HCT116 (cell line): Measurements from ENCODE around the gene RUNDC1. TPM values are rescaled to one million over a fixed set of nuclear protein-coding genes. Genes with fewer than 3 reads are reported as not detected.

ENCODE experiments used
- ATAC-seq: fragments of 200-7000 bp; cut with Tn5 transposase; 2 replicates; pipeline ENCODE4 v1.9.1; 2020; ENCODE audit warnings: mild to moderate bottlenecking, moderate library complexity
- Bru-seq: library from RNA; stranded (reverse); fragments of 400-500 nt; gene quantifications from one replicate; lab custom pipeline; 2021; lab: Mats Ljungman, UMichigan
- BruChase-seq, 2 experiments: library from RNA; stranded (reverse); fragments of 400-500 nt; gene quantifications; one replicate each; lab custom pipeline; 2021; lab: Mats Ljungman, UMichigan
- BruUV-seq: library from RNA; stranded (reverse); fragments of 400-500 nt; replicated peaks from 2 replicates; lab custom pipeline; 2021; lab: Mats Ljungman, UMichigan
- CTCF ChIA-PET: fragments of 300-600 bp; sonication (Branson Sonifier 250); formaldehyde crosslinking; loops from one replicate; lab custom pipeline; 2021; ENCODE audit warnings: antibody characterized with exemption; lab: Charles Lee
- POLR2A ChIA-PET: fragments of 300-600, 350-600 bp; sonication (Branson Sonifier 250); formaldehyde crosslinking; loops from one replicate; lab custom pipeline; 2021; ENCODE audit warnings: antibody characterized with exemption; lab: Charles Lee
- RAD21 ChIA-PET, 2 experiments: fragments of 300-600 bp; sonication (Branson Sonifier 250); formaldehyde crosslinking; loops; one replicate each; lab custom pipeline; 2023; ENCODE audit warnings: low total read pairs in 2 of 2; ENCODE audit not compliant: uncharacterized antibody in 2 of 2, unreplicated experiment in 2 of 2, low non-redundant PET in 1 of 2; lab: Charles Lee
- DNase-seq: peaks from one replicate; pipeline ENCODE4 v3.0.0-alpha.2; 2010; ENCODE audit warnings: low read depth, low spot score
- H2AFZ ChIP-seq: fragments of 200-600 bp; shearing (Covaris generic), sonication (generic); 2 replicates; pipeline ENCODE4 v1.6.1; 2017; ENCODE audit warnings: low read depth, mixed run types, mixed read lengths, antibody characterized with exemption, low read length; ENCODE audit not compliant: poor library complexity, severe bottlenecking
- H3K27ac ChIP-seq: 2 replicates; pipeline ENCODE4 v1.5.1; 2012; ENCODE audit warnings: low read depth, low read length
- H3K27me3 ChIP-seq: fragments of 200-600 bp; sonication (generic); 2 replicates; pipeline ENCODE4 v1.6.1; 2016; ENCODE audit warnings: mixed run types, low read length, mixed read lengths; ENCODE audit not compliant: insufficient read depth
- H3K36me3 ChIP-seq, 2 experiments: fragments of 200-500 bp in 1 of 2; fragments of 200-600 bp in 1 of 2; sonication (Bioruptor generic) in 1 of 2; sonication (generic) in 1 of 2; 2 replicates each; pipeline versions ENCODE4 v1.5.1 to v1.6.1; 2014 to 2016; ENCODE audit warnings: low read length in 2 of 2, inconsistent platforms in 1 of 2, mixed read lengths in 1 of 2, mixed run types in 1 of 2; ENCODE audit not compliant: insufficient read depth in 2 of 2, control insufficient read depth in 1 of 2
- H3K4me1 ChIP-seq, 2 experiments: fragments of 200-600 bp in 1 of 2; sonication (generic) in 1 of 2; 2 replicates each; pipeline versions ENCODE4 v1.5.1 to v1.6.1; 2012 to 2017; ENCODE audit warnings: low read length in 2 of 2, inconsistent platforms in 1 of 2, mild to moderate bottlenecking in 1 of 2, mixed read lengths in 1 of 2, mixed run types in 1 of 2, moderate library complexity in 1 of 2; ENCODE audit not compliant: insufficient read depth in 2 of 2, control insufficient read depth in 1 of 2
- H3K4me2 ChIP-seq: fragments of 200-600 bp; sonication (generic); 2 replicates; pipeline ENCODE4 v1.6.1; 2017; ENCODE audit warnings: mixed run types, low read length, mixed read lengths
- H3K4me3 ChIP-seq, 2 experiments: fragments of 200-600 bp in 1 of 2; sonication (generic) in 1 of 2; replicated peaks in 1 of 2; 2 replicates each; pipeline ENCODE4 v1.5.1; 2011 to 2016; ENCODE audit warnings: low read length in 2 of 2, control low read depth in 1 of 2, low read depth in 1 of 2, mild to moderate bottlenecking in 1 of 2, mixed read lengths in 1 of 2, mixed run types in 1 of 2
- H3K79me2 ChIP-seq: fragments of 200-600 bp; sonication (generic); 2 replicates; pipeline ENCODE4 v1.6.1; 2017; ENCODE audit warnings: mild to moderate bottlenecking, mixed run types, low read length, moderate library complexity, mixed read lengths; ENCODE audit not compliant: insufficient read depth
- H3K9ac ChIP-seq: fragments of 200-600 bp; sonication (generic); 2 replicates; pipeline ENCODE4 v1.6.1; 2016; ENCODE audit warnings: low read length, mixed read lengths
- H3K9me2 ChIP-seq: fragments of 200-600 bp; sonication (generic), shearing (Covaris generic); 2 replicates; pipeline ENCODE4 v1.6.1; 2017; ENCODE audit warnings: mixed run types, mild to moderate bottlenecking, moderate library complexity; ENCODE audit not compliant: insufficient read depth
- H3K9me3 ChIP-seq, 2 experiments: fragments of 200-500 bp in 1 of 2; fragments of 200-600 bp in 1 of 2; sonication (Bioruptor generic) in 1 of 2; sonication (generic) in 1 of 2; 2 replicates each; pipeline ENCODE4 v1.6.1; 2014 to 2017; ENCODE audit warnings: low read length in 2 of 2, mixed read lengths in 2 of 2, inconsistent platforms in 1 of 2, low read depth in 1 of 2, mild to moderate bottlenecking in 1 of 2, mixed run types in 1 of 2, moderate library complexity in 1 of 2; ENCODE audit not compliant: control insufficient read depth in 1 of 2, insufficient read depth in 1 of 2
- H4K20me1 ChIP-seq: fragments of 200-600 bp; sonication (generic), shearing (Covaris generic); 2 replicates; pipeline ENCODE4 v1.6.1; 2017; ENCODE audit warnings: mixed run types, mild to moderate bottlenecking, moderate library complexity; ENCODE audit not compliant: insufficient read depth
- ATF3 ChIP-seq: IDR thresholded peaks from 2 replicates; pipeline ENCODE4 v1.6.1; 2012
- CBX3 ChIP-seq: IDR thresholded peaks from 2 replicates; pipeline ENCODE4 v1.6.1; 2012; ENCODE audit warnings: low read depth
- CTCF ChIP-seq, 3 experiments: fragments of 200-600 bp in 1 of 3; sonication (generic) in 1 of 3; IDR thresholded peaks in 2 of 3; conservative IDR thresholded peaks in 1 of 3; 2 replicates each; pipeline ENCODE4 v1.5.1; 2012 to 2017; ENCODE audit warnings: low read depth in 2 of 3, low read length in 2 of 3, antibody characterized with exemption in 1 of 3, borderline replicate concordance in 1 of 3, control low read depth in 1 of 3, mild to moderate bottlenecking in 1 of 3, mixed read lengths in 1 of 3, mixed run types in 1 of 3, moderate library complexity in 1 of 3; ENCODE audit not compliant: insufficient read depth in 1 of 3
- EGR1 ChIP-seq: IDR thresholded peaks from 2 replicates; pipeline ENCODE4 v1.6.1; 2012; ENCODE audit warnings: low read depth
- EZH2 ChIP-seq: fragments of 200-600 bp; sonication (generic); IDR thresholded peaks from 2 replicates; pipeline ENCODE4 v1.6.1; 2017; ENCODE audit warnings: antibody characterized with exemption, mixed run types
- EZH2phosphoT487 ChIP-seq: fragments of 200-600 bp; IDR thresholded peaks from 2 replicates; pipeline ENCODE4 v1.6.1; 2018; ENCODE audit warnings: antibody characterized with exemption, borderline replicate concordance
- FOSL1 ChIP-seq: IDR thresholded peaks from 2 replicates; pipeline ENCODE4 v1.6.1; 2012; ENCODE audit warnings: low read depth
- JUND ChIP-seq: IDR thresholded peaks from 2 replicates; pipeline ENCODE4 v1.6.1; 2012
- MAX ChIP-seq: IDR thresholded peaks from 2 replicates; pipeline ENCODE4 v1.6.1; 2012
- POLR2A ChIP-seq: IDR thresholded peaks from 2 replicates; pipeline ENCODE4 v1.7.0; 2011; ENCODE audit warnings: borderline replicate concordance; ENCODE audit not compliant: insufficient read depth, insufficient read length; ENCODE audit errors: extremely low read depth
- POLR2AphosphoS5 ChIP-seq: IDR thresholded peaks from 2 replicates; pipeline ENCODE4 v1.6.1; 2011; ENCODE audit warnings: mild to moderate bottlenecking, low read depth, low read length, moderate library complexity
- RAD21 ChIP-seq: IDR thresholded peaks from 2 replicates; pipeline ENCODE4 v1.6.1; 2012; ENCODE audit warnings: low read depth, mild to moderate bottlenecking
- REST ChIP-seq: IDR thresholded peaks from 2 replicates; pipeline ENCODE4 v1.6.1; 2012; ENCODE audit warnings: low read depth
- SIN3A ChIP-seq: IDR thresholded peaks from 2 replicates; pipeline ENCODE4 v1.6.1; 2012; ENCODE audit warnings: low read depth
- SRF ChIP-seq: IDR thresholded peaks from 2 replicates; pipeline ENCODE4 v1.6.1; 2012; ENCODE audit warnings: low read depth
- YY1 ChIP-seq: IDR thresholded peaks from 2 replicates; pipeline ENCODE4 v1.6.1; 2011; ENCODE audit warnings: low read length, low read depth, moderate library complexity, mild to moderate bottlenecking; ENCODE audit not compliant: insufficient replicate concordance; ENCODE audit errors: extremely low read depth
- ZBTB33 ChIP-seq: IDR thresholded peaks from 2 replicates; pipeline ENCODE4 v1.6.1; 2011; ENCODE audit warnings: mild to moderate bottlenecking, low read length, moderate library complexity; ENCODE audit not compliant: insufficient replicate concordance; ENCODE audit errors: extremely low read depth
- ZFX ChIP-seq: fragments of 450-650 bp; IDR thresholded peaks from 2 replicates; pipeline ENCODE4 v1.6.1; 2017
- intact Hi-C: fragments of 100-400 bp; cut with micrococcal nuclease; formaldehyde crosslinking; loops from 2 replicates; pipeline ENCODE4 v1.10.0; 2022
- long read RNA-seq: library from polyadenylated mRNA; unstranded; transcript quantifications from one replicate; pipeline ENCODE4 v2.0.0, GENCODE V29; 2021; ENCODE audit not compliant: unreplicated experiment
- polyA plus RNA-seq: library from polyadenylated mRNA; unstranded; fragments of >200 nt; gene quantifications from 2 replicates; pipeline ENCODE4 v1.2.1, GENCODE V29; 2012; ENCODE audit warnings: missing spikeins
- total RNA-seq: library from RNA; stranded (reverse); gene quantifications from one replicate; pipeline ENCODE4 v1.2.1, GENCODE V29; 2021; ENCODE audit not compliant: unreplicated experiment

Gene RUNDC1
- total RNA-seq: 13.0 TPM
- polyA plus RNA-seq: 9.8 and 10.2 TPM in 2 replicates
- percentile 72 among the genes with signal in this experiment for Bru-seq, nascent RNA
- BruChase-seq, experiment 1, labeled RNA remaining after a 6-hour chase: percentile 83 among the genes with signal in this experiment
- percentile 78 among the genes with signal in this experiment for BruChase-seq, experiment 2, labeled RNA remaining after a 2-hour chase
- long read RNA-seq, transcript RUNDC1-201 (5 exons, 3,828 nt): major isoform, 36 of 48 reads
- long read RNA-seq, partial matches to known transcripts: 1 of 48 reads
- long read RNA-seq, other reads (novel, unspliced or antisense): 10 of 48 reads

- Histone ChIP-seq H3K9me2 (no peaks in the 10 kb centered on the region), H3K4me1 (peaks cover 13 to 28% of the 10 kb centered on the region in 2 experiments), H4K20me1 (no peaks in the 10 kb centered on the region), H3K79me2 (peaks cover 31% of the 10 kb centered on the region), H3K4me3 (peak within 1 kb of the TSS; percentile 88 to 96), H3K4me2 (peak within 1 kb of the TSS; percentile 93), H3K36me3 (peaks cover 3 to 6% of the 10 kb centered on the region in 2 experiments; a peak in 1 of 4 replicates), H2AFZ (no peak within 1 kb of the TSS), H3K27me3 (no peaks in the 10 kb centered on the region), H3K27ac (peak within 1 kb of the TSS; percentile 90), H3K9ac (peak within 1 kb of the TSS; percentile 91), H3K9me3 (no peaks in the 10 kb centered on the region)
- ATAC-seq (peak; percentile 84), DNase-seq (peak; percentile 59)
- ChIA-PET POLR2A (interaction anchor here (1.0 to 1.3 kb wide), 2 partner anchors 15 to 18 kb away, joined by 4 to 7 read pairs; partner anchors contain the start of gene RPL27), CTCF (interaction anchor here (0.9 to 1.0 kb wide), 2 partner anchors 15 to 18 kb away, joined by 3 to 7 read pairs; partner anchors contain the start of gene RPL27), RAD21 (no interaction called here)
- BruUV-seq: no TSS peak
- intact Hi-C loops: no loop called here
- 0 out of 2 replicates have a peak, but pooled peaks have one; percentile 3 for TF ChIP-seq SRF
- no peak for TF ChIP-seq POLR2A
- TF ChIP-seq EGR1: peak; percentile 49; the same call in 1 of the 2 replicates
- TF ChIP-seq REST: no peak
- no peak for TF ChIP-seq RAD21
- peak; percentile 68 for TF ChIP-seq POLR2AphosphoS5
- no peak for TF ChIP-seq ATF3
- TF ChIP-seq SIN3A: 0 out of 2 replicates have a peak, but pooled peaks have one; percentile 73
- no peak for TF ChIP-seq ZBTB33
- no peak for TF ChIP-seq JUND
- TF ChIP-seq CBX3: no peak
- no peak for TF ChIP-seq ZFX
- no peak for TF ChIP-seq CTCF (IDR thresholded peaks at IDR 0.05 in 2 of 3, conservative IDR thresholded peaks at IDR 0.05 in 1 of 3; ENCODE audit: borderline replicate concordance in 1 of 3, insufficient read depth in 1 of 3, low read depth in 2 of 3, low read length in 2 of 3)
- TF ChIP-seq EZH2: no peak
- no peak for TF ChIP-seq EZH2phosphoT487
- no peak for TF ChIP-seq FOSL1
- TF ChIP-seq MAX: peak; percentile 50; the same call in 1 of the 2 replicates
- TF ChIP-seq YY1: peak; percentile 97
Observed at GRCh38 chr17:42980274-42980765, at the start of gene RUNDC1. Gene RUNDC1, plus strand, starts transcription at chr17:42980565. Its CDS starts 12 bp downstream, at chr17:42980577.
